ENCODE results near the gene ZC3H18. TPM values are rescaled to one million over a fixed set of nuclear protein-coding genes. Genes with fewer than 3 reads are reported as not detected.
"Not testable (repeated sequence)": the region's sequence is repeated elsewhere in the genome, so short reads cannot be mapped to it uniquely, and the experiment has no call there.

Gene ZC3H18
- total RNA-seq, 1 donor from 2014 or later = 46.9 TPM

- intact Hi-C loops (cut with DNase I) = no loop called here
- DNase-seq (ENCODE audit: low spot score) = no peak
- ATAC-seq = no peak
Observed at GRCh38 chr16:88657371-88657770, 87.2 kb downstream of the ZC3H18 start.

DNA sequence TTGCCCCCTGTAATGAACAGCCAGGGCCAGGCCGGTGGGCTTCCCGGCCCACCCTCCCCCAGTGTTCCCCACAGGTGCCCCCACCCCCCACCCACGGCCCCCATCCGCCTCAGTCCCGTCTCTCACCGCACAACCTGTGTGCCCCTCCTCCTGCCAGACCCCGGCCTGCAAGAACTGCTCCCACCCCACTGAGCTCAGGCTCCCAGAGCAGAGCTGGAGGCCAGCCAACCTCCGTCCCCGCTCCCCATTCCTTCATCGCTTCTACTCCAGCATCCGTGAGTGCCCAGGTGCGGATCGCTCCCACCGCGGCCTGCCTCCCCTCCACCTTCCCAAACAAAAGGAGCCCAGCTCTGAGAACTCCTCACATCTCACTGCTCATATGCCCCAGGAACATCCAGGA, 88.5 kb downstream of the ZC3H18 start:
- intact Hi-C loops (cut with DNase I) = no loop called here
- DNase-seq (ENCODE audit: low spot score) (no peak), ATAC-seq (no peak)

- ATAC-seq (no peak), DNase-seq (ENCODE audit: low spot score) (no peak)
- intact Hi-C loops (cut with DNase I) = no loop called here
Observed at GRCh38 chr16:88659160-88659559, 89.0 kb downstream of the ZC3H18 start.

DNA sequence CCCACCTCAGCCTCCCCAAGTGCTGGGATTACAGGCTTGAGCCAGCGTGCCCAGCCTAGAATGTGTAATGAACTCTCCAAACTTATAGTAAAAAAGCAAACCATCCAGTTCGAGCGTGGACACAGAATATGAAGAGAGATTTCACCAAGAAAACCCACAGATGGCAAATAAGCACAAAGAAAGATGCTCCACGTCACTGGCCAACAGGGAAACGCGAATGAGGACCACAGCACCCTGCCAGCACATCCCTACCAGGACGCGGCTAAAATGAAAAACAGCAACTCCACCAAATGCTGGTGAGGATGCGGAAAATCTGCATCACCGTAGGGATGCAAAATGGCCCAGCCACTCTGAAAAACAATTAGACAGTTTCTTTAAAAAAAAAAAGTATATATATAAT, 91.3 kb downstream of the ZC3H18 start:
- ATAC-seq (no peak), DNase-seq (ENCODE audit: low spot score) (no peak)
- intact Hi-C loops (cut with DNase I) = no loop called here

- intact Hi-C loops (cut with DNase I) = no loop called here
- ATAC-seq (no peak), DNase-seq (ENCODE audit: low spot score) (no peak)
Observed at GRCh38 chr16:88662222-88662842, 92.1 kb downstream of the ZC3H18 start.

DNA sequence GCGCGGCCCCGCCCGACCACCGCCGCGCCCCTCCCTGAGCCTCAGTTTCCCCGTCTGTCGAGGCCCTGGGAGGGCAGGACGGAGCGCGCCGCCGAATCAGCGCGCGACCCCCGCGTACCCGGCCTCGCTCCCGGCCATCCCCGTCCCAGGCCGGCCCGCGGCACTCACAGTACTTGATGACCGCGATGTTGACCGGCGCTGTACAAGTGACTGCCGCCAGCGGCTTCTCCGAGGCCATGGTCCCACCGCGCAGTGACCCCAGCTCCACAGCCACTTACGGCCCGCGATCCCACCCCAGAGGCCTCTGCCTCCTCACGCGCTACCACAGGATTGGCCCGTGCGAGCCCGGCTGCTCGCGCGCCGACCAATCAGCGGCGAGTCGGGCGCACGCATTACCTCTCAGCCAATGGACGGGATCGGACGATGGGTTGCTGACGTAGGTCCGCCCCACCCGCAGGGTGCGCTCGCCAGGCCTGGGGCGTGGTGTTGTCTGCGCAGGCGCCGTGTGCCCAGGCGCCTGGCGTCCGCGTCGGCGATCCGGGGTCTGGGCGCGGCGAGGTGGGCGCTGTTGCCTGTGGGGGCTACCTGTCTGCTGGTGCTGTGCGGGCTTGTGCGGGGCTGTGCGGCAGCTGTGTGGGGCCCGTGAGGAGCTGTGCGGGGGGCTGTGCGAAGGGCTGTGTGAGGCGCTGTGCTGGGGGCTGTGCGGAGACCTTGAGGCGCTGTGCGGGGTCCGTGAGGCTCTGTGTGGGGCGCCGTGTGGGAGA, 92.8 kb downstream of the ZC3H18 start, which contains the start of gene MVD:
Gene MVD, minus strand, starts transcription at position 249 of the 764 bp plus-strand sequence. Its CDS starts 11 bp downstream, at position 238.
- DNase-seq (ENCODE audit: low spot score) (peak; percentile 98), ATAC-seq (peak; percentile 100)
- intact Hi-C loops (cut with DNase I) = no loop called here

DNA sequence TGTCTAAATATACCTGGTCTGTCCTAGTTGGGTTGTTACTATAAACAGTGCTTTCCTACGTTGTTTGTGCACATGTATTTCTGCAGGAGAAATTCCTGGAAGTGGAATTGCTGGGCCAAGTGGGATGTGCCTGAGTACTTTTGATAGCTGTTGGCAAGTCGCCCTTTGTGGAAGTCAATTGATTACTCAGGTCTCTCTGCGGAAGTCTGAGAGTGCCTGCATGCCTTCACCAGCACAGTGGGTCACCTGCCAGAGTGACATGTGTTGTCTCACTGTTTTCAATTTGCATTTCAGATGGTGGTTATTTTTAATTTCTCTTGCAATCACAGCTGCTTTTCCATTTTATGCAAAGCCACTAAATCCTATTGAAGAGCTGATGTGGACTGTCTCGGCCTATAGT, 94.9 kb downstream of the ZC3H18 start:
- intact Hi-C loops (cut with DNase I) = no loop called here
- ATAC-seq = no peak

DNA sequence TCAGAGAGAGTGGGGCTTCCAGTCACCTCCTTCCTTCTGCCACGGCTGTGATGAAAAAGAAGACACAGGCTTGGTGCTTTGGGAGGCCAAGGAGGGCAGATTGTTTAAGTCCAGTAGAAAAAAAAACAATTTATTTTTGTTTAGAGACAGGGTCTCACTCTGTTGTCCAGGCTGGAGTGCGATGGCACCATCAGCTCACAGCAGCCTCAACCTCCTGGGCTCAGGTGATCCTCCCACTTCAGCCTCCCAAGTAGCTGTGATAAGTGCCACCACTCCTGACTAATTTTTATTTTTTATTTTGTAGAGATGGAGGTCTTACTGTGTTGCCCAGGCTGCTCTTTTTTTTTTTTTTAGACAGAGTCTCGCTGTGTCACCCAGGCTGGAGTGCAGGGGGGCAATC, 95.4 kb downstream of the ZC3H18 start:
- no peak for DNase-seq (ENCODE audit: low spot score)
- intact Hi-C loops (cut with DNase I) = no loop called here
- ATAC-seq = no peak

More for the DNA sequence above, 94.9 kb downstream of the ZC3H18 start:
- DNase-seq (ENCODE audit: low spot score) = no peak

- intact Hi-C loops (cut with DNase I) = no loop called here
- no peak for DNase-seq (ENCODE audit: low spot score)
- ATAC-seq = no peak
Observed at GRCh38 chr16:88667461-88667860, 97.3 kb downstream of the ZC3H18 start.

DNA sequence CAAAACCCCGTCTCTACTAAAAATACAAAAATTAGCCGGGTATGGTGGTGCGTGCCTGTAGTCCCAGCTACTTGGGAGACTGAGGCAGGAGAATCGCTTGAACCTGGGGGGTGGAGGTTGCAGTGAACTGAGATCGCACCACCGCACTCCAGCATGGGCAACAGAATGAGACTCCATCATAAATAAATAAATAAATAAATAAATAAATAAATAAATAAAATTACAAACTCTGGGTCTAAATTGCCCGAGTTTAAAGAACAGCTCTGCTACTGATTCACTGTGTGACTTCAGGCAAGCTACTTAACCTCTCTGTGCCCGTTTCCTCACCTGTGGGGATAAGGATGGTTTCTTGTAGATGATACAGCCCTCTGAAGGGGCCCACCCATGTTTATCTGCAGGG, 99.3 kb downstream of the ZC3H18 start:
- DNase-seq (ENCODE audit: low spot score); ATAC-seq; intact Hi-C loops (cut with DNase I): not testable (repeated sequence)

DNA sequence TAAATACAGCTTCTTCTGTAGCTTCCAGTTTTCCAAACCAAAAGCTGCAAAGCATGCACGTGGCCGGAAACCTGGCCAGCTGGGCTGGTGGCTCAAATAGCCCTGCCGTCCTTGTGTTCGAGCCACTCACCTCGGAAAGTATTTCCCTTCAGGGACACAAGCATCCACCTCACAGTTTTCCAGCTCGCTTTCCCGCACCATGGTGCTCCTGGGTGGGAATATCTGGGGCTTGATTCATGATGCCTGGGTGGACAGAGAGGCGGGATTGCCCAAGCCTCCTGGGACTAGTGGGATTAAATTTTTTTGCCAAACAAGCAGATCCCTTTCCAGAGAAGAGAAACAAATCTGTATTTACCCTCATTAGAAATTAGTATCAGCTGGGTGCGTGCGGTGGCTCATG, 99.8 kb downstream of the ZC3H18 start:
- no peak for DNase-seq (ENCODE audit: low spot score)
- intact Hi-C loops (cut with DNase I) = no loop called here

DNA sequence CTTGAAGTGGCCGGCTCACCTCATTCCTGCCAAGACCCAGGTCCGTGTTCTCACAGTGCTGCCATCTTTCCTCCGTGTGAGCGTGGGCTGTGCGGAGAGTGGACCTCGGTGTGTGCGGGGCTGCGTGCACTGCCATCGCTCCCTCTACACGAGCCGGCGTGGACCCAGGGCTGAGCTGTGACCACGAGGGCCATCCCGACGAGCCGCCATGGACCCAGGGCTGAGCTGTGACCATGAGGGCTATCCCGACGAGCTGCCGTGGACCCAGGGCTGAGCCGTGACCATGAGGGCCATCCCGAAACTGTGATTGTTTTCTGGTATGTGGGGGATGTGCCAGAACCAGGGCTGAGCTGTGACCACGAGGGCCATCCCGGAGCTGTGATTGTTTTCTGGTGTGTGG, 101.6 kb downstream of the ZC3H18 start:
- DNase-seq (ENCODE audit: low spot score) (no peak), ATAC-seq (no peak)
- intact Hi-C loops (cut with DNase I) = no loop called here

More for the DNA sequence above, 99.8 kb downstream of the ZC3H18 start:
- peak; percentile 14 for ATAC-seq

- DNase-seq (ENCODE audit: low spot score) (no peak), ATAC-seq (no peak)
- intact Hi-C loops (cut with DNase I) = no loop called here
Observed at GRCh38 chr16:88672776-88673175, 102.6 kb downstream of the ZC3H18 start.

DNA sequence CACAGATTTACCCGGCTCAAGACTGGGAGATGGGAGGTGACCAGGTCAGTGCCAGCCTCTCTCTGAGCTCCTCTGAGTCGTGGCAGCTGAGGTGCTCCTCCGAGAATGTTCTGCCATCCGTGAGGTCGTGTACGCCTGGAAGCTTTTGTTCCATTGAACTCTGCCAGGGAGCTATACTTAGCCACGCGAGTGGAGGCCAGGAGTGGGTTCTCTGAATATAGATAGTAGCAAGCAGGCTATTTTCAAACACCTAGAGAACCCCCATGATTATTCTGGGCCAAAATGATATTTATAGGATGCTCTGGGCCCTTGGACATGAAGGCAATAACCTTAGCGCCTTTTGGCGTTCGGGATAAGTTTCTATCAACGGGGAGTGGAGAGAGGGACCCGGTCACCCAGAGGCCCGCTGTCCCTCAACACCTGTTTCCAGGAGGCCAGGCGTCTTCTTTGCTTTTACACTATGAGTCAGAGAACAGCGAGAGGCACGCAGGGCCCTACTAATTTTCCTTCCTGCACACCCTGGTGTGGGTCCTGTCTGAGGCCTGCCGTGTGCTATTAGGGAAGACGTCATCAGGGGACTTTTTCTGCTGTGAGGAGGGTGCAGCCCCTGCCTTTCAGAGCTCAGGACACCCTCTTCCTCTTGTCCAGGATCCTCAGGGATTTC, 103.6 kb downstream of the ZC3H18 start:
- ATAC-seq (no peak), DNase-seq (ENCODE audit: low spot score) (no peak)
- intact Hi-C loops (cut with DNase I) = no loop called here

DNA sequence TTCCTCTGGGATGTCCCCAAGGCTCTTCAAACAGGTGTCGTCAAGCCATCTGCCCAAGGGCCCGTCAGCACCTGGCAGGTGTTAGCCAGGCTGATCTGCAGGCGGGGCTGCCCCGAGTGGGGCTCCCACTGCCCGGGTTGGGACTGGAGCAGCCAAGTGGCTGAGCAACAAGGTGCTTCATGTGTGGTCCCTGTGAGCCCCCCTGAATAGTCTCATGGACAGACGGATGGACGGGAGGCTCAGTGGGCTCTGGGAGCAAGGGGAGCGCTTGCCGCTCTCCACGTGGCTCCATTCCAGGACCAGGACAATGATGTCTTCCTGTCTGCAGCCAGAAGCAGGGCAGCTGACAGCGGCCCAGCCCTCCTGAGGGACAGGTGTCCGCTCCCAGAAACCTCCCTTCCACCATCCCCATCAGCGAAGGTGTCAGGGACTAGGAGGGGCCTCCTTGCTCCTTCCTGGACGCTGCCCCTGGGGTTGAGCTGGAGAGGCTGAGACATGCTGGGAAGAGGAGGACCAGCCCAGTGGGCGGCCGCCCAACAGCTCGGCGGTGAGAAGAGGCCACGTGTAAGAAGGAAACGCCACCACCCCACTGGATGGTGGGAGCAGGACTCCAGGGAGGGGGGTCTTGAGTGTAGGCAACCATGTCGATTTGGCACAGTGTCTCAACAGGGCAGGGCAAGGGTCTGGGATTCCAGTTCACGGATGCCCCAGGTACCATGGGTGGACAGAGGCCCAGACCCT, 106.5 kb downstream of the ZC3H18 start:
- DNase-seq (ENCODE audit: low spot score) = no peak
- intact Hi-C loops (cut with DNase I) = no loop called here
- no peak for ATAC-seq

GRCh38 chr16:88677721-88678120, 107.5 kb downstream of the ZC3H18 start:
- DNase-seq (ENCODE audit: low spot score) (no peak), ATAC-seq (no peak)
- intact Hi-C loops (cut with DNase I) = no loop called here

DNA sequence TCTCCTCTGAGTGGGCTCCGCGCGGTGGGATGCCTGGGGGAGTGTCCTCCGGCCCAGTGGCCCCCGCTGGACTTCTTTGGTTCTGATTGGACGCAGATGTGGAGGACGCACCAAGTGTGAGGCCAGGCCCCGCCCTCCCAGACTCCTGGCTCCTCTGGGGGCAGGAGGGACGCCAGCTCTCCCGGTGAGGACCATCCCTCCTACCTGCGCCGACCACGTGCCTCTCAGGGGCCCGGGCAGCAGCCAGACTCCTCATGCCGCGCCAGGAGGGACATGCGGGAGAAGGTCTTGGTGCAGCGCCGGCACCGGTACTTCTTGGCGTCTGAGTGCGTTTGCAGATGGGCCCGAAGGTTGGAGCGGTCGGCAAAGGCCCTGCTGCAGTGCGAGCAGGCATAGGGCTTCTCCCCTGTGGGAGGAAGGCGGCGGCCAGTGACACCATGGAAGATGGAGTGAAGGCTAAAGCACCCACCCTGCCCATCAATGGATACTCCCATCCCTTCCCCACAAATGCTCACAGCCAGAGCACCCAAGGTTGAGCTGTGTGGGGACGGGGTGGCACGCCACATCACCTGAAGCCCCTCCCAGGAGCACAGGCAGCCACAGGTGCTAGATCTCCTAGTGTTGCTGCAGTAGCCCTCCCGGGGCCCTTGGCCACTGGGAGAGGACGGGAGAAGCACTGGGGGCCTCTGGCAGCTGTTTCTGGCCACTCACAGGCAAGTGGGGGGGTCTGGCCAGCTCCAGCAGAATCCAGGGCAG, 108.2 kb downstream of the ZC3H18 start:
- DNase-seq (ENCODE audit: low spot score) (no peak), ATAC-seq (no peak)
- intact Hi-C loops (cut with DNase I) = no loop called here

GRCh38 chr16:88680554-88681083, 110.4 kb downstream of the ZC3H18 start:
- DNase-seq (ENCODE audit: low spot score) = no peak
- intact Hi-C loops (cut with DNase I) = no loop called here

More at GRCh38 chr16:88680554-88681083, 110.4 kb downstream of the ZC3H18 start:
- no peak for ATAC-seq

All from sciatic nerve (tissue), 2 donors.